Gastroesophageal sphincter (tissue), 3 donors: ENCODE results near the gene KLHDC4.

Experiments used
- CTCF ChIP-seq, 4 experiments: fragments of 200-600 bp in 2 of 4; fragments of 450-650 bp in 2 of 4; sonication (generic) in 1 of 4; IDR thresholded peaks; one replicate each; pipeline ENCODE4 v1.5.1; 2017 to 2019; ENCODE audit warnings: antibody characterized with exemption in 4 of 4, mild to moderate bottlenecking in 2 of 4, moderate library complexity in 2 of 4
- POLR2AphosphoS5 ChIP-seq: sonication (generic); formaldehyde crosslinking; IDR thresholded peaks from one replicate; pipeline ENCODE4 v1.6.1; 2017; ENCODE audit warnings: antibody characterized with exemption

DNA sequence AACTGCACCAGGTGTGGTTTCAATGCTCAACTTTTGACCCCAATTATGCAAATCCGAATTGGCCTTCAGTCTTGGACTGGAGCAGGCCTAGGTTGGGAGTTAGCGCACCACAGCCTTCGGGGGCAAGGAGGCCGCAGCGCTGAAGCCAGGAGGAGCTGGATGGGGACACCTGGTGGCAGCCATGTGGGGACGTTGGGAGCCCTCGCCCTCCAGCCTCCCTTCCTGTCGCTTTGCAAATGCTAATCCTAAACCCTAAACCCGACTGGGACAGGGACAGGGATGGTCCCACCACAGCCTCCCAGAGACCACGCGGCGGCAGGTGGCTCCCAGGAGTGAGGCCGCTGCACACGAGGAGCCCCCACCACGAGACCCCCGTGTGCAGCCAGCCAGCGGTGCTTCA is 58.7 kb downstream of the KLHDC4 start:
- TF ChIP-seq CTCF (IDR thresholded peaks at IDR 0.05) (no peak), POLR2AphosphoS5 (no peak)
